PC-9 (cell line): ENCODE data around the gene FOXK1. TPM values are rescaled to one million over a fixed set of nuclear protein-coding genes. Genes with fewer than 3 reads are reported as not detected.

Experiments
- BruUV-seq: library from RNA; stranded (reverse); fragments of 400-500 nt; replicated peaks from 2 replicates; lab custom pipeline; 2021; lab: Mats Ljungman, UMichigan
- CTCF ChIA-PET: fragments of 300-600 bp; sonication (Branson Sonifier 250); formaldehyde crosslinking; loops from one replicate; lab custom pipeline; 2022; ENCODE audit warnings: antibody characterized with exemption; lab: Charles Lee
- POLR2A ChIA-PET: fragments of 300-600 bp; sonication (Branson Sonifier 250); formaldehyde crosslinking; loops from one replicate; lab custom pipeline; 2022; ENCODE audit warnings: antibody characterized with exemption; ENCODE audit not compliant: unreplicated experiment; lab: Charles Lee
- DNase-seq, 2 experiments: peaks; one replicate each; pipeline versions ENCODE4 v3.0.0 to v3.0.0-alpha.2; 2015 to 2022; ENCODE audit warnings: mixed read lengths in 1 of 2
- H2AFZ ChIP-seq: fragments of 200-600 bp; sonication (generic); 2 replicates; pipeline ENCODE4 v1.8.1; 2017; ENCODE audit warnings: antibody characterized with exemption
- H3F3A ChIP-seq: fragments of 200-600 bp; sonication (generic); 2 replicates; pipeline ENCODE4 v1.8.1; 2017; ENCODE audit warnings: antibody characterized with exemption, mild to moderate bottlenecking, low read depth; ENCODE audit not compliant: insufficient read depth
- H3K27ac ChIP-seq: fragments of 200-600 bp; sonication (generic); 2 replicates; pipeline ENCODE4 v1.6.1; 2016; ENCODE audit warnings: mixed run types
- H3K27me3 ChIP-seq: fragments of 200-600 bp; sonication (generic); 2 replicates; pipeline ENCODE4 v1.6.1; 2016; ENCODE audit warnings: low read depth, mixed run types; ENCODE audit not compliant: insufficient read depth
- H3K36me3 ChIP-seq: fragments of 200-600 bp; sonication (generic); 2 replicates; pipeline ENCODE4 v1.6.1; 2016; ENCODE audit warnings: low read depth, mixed run types
- H3K4me1 ChIP-seq: fragments of 200-600 bp; sonication (generic); replicated peaks from 2 replicates; pipeline ENCODE4 v1.6.1; 2016; ENCODE audit warnings: mixed run types; ENCODE audit not compliant: insufficient read depth
- H3K4me2 ChIP-seq: fragments of 200-600 bp; sonication (generic); 2 replicates; pipeline ENCODE4 v1.6.1; 2017; ENCODE audit warnings: mixed run types
- H3K4me3 ChIP-seq: fragments of 200-600 bp; sonication (generic); 2 replicates; pipeline ENCODE4 v1.6.1; 2016; ENCODE audit warnings: mixed run types
- H3K79me2 ChIP-seq: fragments of 200-600 bp; sonication (generic); 2 replicates; pipeline ENCODE4 v1.6.1; 2017; ENCODE audit warnings: low read depth, mixed run types
- H3K9me2 ChIP-seq: fragments of 200-600 bp; sonication (generic); 2 replicates; pipeline ENCODE4 v1.8.1; 2017; ENCODE audit warnings: mild to moderate bottlenecking; ENCODE audit not compliant: insufficient read depth
- H3K9me3 ChIP-seq: fragments of 200-600 bp; sonication (generic); 2 replicates; pipeline ENCODE4 v1.8.1; 2016; ENCODE audit warnings: low read depth; ENCODE audit not compliant: insufficient read depth
- H4K20me1 ChIP-seq: fragments of 200-600 bp; sonication (generic); 2 replicates; pipeline ENCODE4 v1.8.1; 2017; ENCODE audit not compliant: insufficient read depth
- EZH2 ChIP-seq: fragments of 200-600 bp; sonication (generic); IDR thresholded peaks from 2 replicates; pipeline ENCODE4 v1.8.0; 2017; ENCODE audit warnings: antibody characterized with exemption, low read depth
- intact Hi-C: fragments of 100-400 bp; cut with micrococcal nuclease; formaldehyde crosslinking; loops from one replicate; pipeline ENCODE4 v1.10.0; 2022; ENCODE audit not compliant: unreplicated experiment
- total RNA-seq: library from RNA; stranded (reverse); gene quantifications from 2 replicates; pipeline ENCODE4 v1.2.3, GENCODE V29; 2021
- TF ChIP-seq, protein P1 (sequence below): fragments of 200-600 bp; sonication (generic); conservative IDR thresholded peaks from 2 replicates; pipeline ENCODE4 v1.6.1; 2017; ENCODE audit warnings: mixed run types, antibody characterized with exemption, mild to moderate bottlenecking, moderate library complexity

Gene FOXK1
- total RNA-seq, 1 experiment from 2014 or later: 68.1 TPM

DNA sequence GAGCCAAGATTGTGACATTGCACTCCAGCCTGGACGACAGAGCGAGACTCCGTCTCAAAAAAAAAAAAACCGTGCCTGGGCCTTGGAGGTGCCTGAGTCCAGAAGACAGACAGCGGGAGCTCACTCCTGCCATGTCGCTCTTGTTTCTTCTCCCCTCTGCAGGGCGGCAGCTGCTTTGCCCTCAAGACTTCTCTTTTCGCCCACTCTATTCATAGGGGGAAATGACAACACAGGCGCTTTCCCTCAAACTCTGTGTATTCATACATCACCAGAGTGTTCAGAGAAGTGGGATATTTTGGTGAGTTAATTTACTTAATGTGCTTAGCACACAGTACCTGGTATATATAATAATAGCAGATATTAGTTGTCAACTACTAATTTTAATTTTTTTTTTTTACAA is 44.5 kb downstream of the FOXK1 start:
- TF ChIP-seq, protein P1, sequence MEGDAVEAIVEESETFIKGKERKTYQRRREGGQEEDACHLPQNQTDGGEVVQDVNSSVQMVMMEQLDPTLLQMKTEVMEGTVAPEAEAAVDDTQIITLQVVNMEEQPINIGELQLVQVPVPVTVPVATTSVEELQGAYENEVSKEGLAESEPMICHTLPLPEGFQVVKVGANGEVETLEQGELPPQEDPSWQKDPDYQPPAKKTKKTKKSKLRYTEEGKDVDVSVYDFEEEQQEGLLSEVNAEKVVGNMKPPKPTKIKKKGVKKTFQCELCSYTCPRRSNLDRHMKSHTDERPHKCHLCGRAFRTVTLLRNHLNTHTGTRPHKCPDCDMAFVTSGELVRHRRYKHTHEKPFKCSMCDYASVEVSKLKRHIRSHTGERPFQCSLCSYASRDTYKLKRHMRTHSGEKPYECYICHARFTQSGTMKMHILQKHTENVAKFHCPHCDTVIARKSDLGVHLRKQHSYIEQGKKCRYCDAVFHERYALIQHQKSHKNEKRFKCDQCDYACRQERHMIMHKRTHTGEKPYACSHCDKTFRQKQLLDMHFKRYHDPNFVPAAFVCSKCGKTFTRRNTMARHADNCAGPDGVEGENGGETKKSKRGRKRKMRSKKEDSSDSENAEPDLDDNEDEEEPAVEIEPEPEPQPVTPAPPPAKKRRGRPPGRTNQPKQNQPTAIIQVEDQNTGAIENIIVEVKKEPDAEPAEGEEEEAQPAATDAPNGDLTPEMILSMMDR: no peak
- no peak for TF ChIP-seq EZH2
- H2AFZ ChIP-seq: no peak overlapping the region
- H4K20me1 ChIP-seq: peaks cover 99% of the 10 kb centered on the region
- H3K79me2 ChIP-seq: peaks cover 93% of the 10 kb centered on the region
- H3K4me2 ChIP-seq: no peak overlapping the region
- peaks cover 8% of the 10 kb centered on the region; the same call in 1 of the 2 replicates for H3F3A ChIP-seq
- BruUV-seq: no TSS peak
- H3K27me3 ChIP-seq: no peaks in the 10 kb centered on the region
- H3K27ac ChIP-seq: no peak overlapping the region
- DNase-seq: no peak
- no peak overlapping the region for H3K4me3 ChIP-seq
- intact Hi-C loops: no loop called here
- no peaks in the 10 kb centered on the region for H3K9me3 ChIP-seq
- CTCF ChIA-PET: interaction anchor here (0.6 kb wide), 2 partner anchors 36 to 114 kb away, joined by 3 to 7 read pairs; no protein-coding TSS in a partner anchor
- H3K4me1 ChIP-seq: 0 out of 2 replicates have a peak, but pooled peaks cover 5% of the 10 kb centered on the region
- H3K36me3 ChIP-seq: no peaks in the 10 kb centered on the region
- no peaks in the 10 kb centered on the region for H3K9me2 ChIP-seq
- POLR2A ChIA-PET: interaction anchor here (0.7 kb wide), 1 partner anchor 1857 kb away, joined by 7 read pairs; no protein-coding TSS in a partner anchor

DNA sequence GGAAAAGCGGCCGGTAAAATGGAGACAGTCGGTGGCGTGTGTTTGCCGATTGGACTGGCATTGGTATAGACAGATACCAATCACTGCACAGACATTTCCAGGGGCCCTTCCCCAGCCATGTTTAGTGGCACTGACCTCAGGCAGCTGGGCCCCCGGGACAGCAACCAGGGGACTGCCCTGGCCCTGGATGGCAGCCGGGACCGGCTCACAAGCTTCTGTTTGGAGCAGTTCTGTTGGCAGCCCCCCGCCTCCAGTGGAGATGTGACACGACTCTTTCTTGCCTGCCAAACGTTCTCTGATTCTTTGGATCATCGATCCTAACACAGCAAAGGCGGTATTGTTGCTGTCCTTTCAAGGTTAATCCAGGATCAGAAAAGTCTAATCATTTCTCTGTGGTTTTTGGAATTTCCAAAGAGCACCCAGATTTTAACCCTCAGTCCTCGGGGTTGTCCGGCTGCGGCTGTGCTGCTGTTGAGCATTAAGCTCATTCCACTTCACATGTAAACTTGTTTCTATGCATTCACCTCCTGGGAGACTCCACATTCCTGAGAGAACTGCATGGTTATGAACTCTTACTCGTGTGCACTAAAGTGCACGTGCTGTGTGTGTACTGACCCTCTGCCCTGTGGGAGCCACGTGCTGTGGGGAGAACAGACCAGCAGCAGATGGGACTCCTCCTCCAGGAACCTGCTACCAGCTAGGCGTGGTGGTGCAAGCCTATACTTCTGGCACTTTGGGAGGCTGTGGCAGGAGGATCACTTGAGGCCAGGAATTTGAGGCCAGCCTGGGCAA is 46.0 kb downstream of the FOXK1 start:
- Histone ChIP-seq H3K9me3 (no peaks in the 10 kb centered on the region), H3K4me1 (0 out of 2 replicates have a peak, but pooled peaks cover 5% of the 10 kb centered on the region), H3K79me2 (peaks cover 91% of the 10 kb centered on the region), H2AFZ (no peak overlapping the region), H3K27ac (no peak overlapping the region), H3K4me2 (no peak overlapping the region), H3K36me3 (0 out of 2 replicates have a peak, but pooled peaks cover under 1% of the 10 kb centered on the region), H3F3A (peaks cover 8% of the 10 kb centered on the region; the same call in 1 of the 2 replicates), H3K4me3 (no peak overlapping the region), H4K20me1 (peaks cover 97% of the 10 kb centered on the region), H3K27me3 (no peaks in the 10 kb centered on the region), H3K9me2 (no peaks in the 10 kb centered on the region)
- no TSS peak for BruUV-seq
- CTCF ChIA-PET: no interaction called here
- TF ChIP-seq EZH2: no peak
- TF ChIP-seq, protein P1: no peak
- POLR2A ChIA-PET: no interaction called here
- DNase-seq: no peak
- intact Hi-C loops: no loop called here

DNA sequence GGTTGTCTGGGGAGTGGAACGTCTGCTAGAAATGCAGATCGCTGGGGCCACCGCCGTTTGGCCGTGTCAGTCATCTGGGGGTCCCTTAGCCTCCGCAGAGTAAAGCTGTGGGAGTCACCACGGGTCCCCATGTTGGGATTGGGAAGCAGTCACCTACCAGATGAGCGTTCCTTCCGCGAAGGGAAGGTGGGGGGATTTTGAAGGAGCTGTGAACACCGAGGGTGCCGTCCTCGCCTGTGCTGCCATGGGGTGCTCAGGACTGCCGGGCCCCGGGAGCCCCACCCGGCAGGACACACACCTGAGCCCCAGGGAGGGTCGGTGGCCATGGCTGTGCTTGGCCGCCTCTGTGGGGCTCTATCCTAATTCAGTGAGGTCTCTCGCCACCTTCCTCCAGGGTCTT is 47.2 kb downstream of the FOXK1 start:
- Histone ChIP-seq H3K9me3 (no peaks in the 10 kb centered on the region), H3K79me2 (peaks cover 89% of the 10 kb centered on the region), H2AFZ (no peak overlapping the region), H3K9me2 (no peaks in the 10 kb centered on the region), H3K4me2 (no peak overlapping the region), H3F3A (peaks cover 10% of the 10 kb centered on the region; the same call in 1 of the 2 replicates), H3K27me3 (no peaks in the 10 kb centered on the region), H3K36me3 (0 out of 2 replicates have a peak, but pooled peaks cover 4% of the 10 kb centered on the region), H4K20me1 (peaks cover 96% of the 10 kb centered on the region), H3K4me3 (no peak overlapping the region), H3K4me1 (0 out of 2 replicates have a peak, but pooled peaks cover 4% of the 10 kb centered on the region), H3K27ac (no peak overlapping the region)
- DNase-seq: no peak
- TF ChIP-seq, protein P1: no peak
- no peak for TF ChIP-seq EZH2
- no TSS peak for BruUV-seq
- intact Hi-C loops: no loop called here
- CTCF ChIA-PET: no interaction called here
- POLR2A ChIA-PET: no interaction called here
